GM18499 (cell line): ENCODE data around the gene PKP4.

Experiments
- ATAC-seq: cut with Tn5 transposase; IDR thresholded peaks from one replicate; pipeline ENCODE4 v1.9.1; 2021; ENCODE audit warnings: moderate number of reproducible peaks; ENCODE audit not compliant: insufficient read depth, unreplicated experiment

The PKP4 gene

GRCh38 chr2:158530829-158531228 is 74.1 kb downstream of the PKP4 start:
- no peak for ATAC-seq

- no peak for ATAC-seq
These were observed 76.3 kb downstream of the PKP4 start for GRCh38 chr2:158533009-158533408.

GRCh38 chr2:158539176-158540005 is 82.6 kb downstream of the PKP4 start:
- ATAC-seq: no peak

GRCh38 chr2:158542577-158542976 is 85.8 kb downstream of the PKP4 start:
- no peak for ATAC-seq

GRCh38 chr2:158543957-158544356 is 87.2 kb downstream of the PKP4 start:
- ATAC-seq: no peak

GRCh38 chr2:158544998-158545397 is 88.2 kb downstream of the PKP4 start:
- no peak for ATAC-seq

GRCh38 chr2:158546412-158547144 is 89.8 kb downstream of the PKP4 start:
- peak; percentile 76 for ATAC-seq

- no peak for ATAC-seq
These were observed 96.5 kb downstream of the PKP4 start for GRCh38 chr2:158553257-158553656.

GRCh38 chr2:158554996-158555395 is 98.2 kb downstream of the PKP4 start:
- ATAC-seq: no peak

- no peak for ATAC-seq
These were observed 99.4 kb downstream of the PKP4 start for GRCh38 chr2:158556124-158556523.

GRCh38 chr2:158557752-158558151 is 101.0 kb downstream of the PKP4 start:
- ATAC-seq: no peak

- ATAC-seq: no peak
These were observed 102.5 kb downstream of the PKP4 start for GRCh38 chr2:158559252-158559651.

- ATAC-seq: no peak
These were observed 103.5 kb downstream of the PKP4 start for GRCh38 chr2:158560259-158560658.

GRCh38 chr2:158561054-158561453 is 104.3 kb downstream of the PKP4 start:
- no peak for ATAC-seq

- no peak for ATAC-seq
These were observed 110.5 kb downstream of the PKP4 start for GRCh38 chr2:158567208-158567607.

GRCh38 chr2:158569284-158569683 is 112.5 kb downstream of the PKP4 start:
- no peak for ATAC-seq

GRCh38 chr2:158570869-158571268 is 114.1 kb downstream of the PKP4 start:
- no peak for ATAC-seq

- no peak for ATAC-seq
These were observed 117.0 kb downstream of the PKP4 start for GRCh38 chr2:158573739-158574138.

GRCh38 chr2:158575051-158575635 is 118.4 kb downstream of the PKP4 start:
- ATAC-seq: no peak

- ATAC-seq: no peak
These were observed 120.4 kb downstream of the PKP4 start for GRCh38 chr2:158577141-158577540.

- peak; percentile 95 for ATAC-seq
These were observed 122.1 kb downstream of the PKP4 start for GRCh38 chr2:158578703-158579330.
